ENCODE results near the gene PNMA8A. TPM values are rescaled to one million over a fixed set of nuclear protein-coding genes. Genes with fewer than 3 reads are reported as not detected.
"Not testable (repeated sequence)": the region's sequence is repeated elsewhere in the genome, so short reads cannot be mapped to it uniquely, and the experiment has no call there.

PNMA8A gene
- total RNA-seq, 1 experiment from 2014 or later = not detected

GRCh38 chr19:46470376-46470775 lies 987 bp downstream of the PNMA8A start:
- DNase-seq (ENCODE audit: low spot score) = no peak

GRCh38 chr19:46469541-46470185 lies 1.7 kb downstream of the PNMA8A start:
- no peak for DNase-seq (ENCODE audit: low spot score)

- DNase-seq (ENCODE audit: low spot score) = no peak
Measured at GRCh38 chr19:46466536-46467196, 4.7 kb downstream of the PNMA8A start.

GRCh38 chr19:46463516-46463915 lies 7.8 kb downstream of the PNMA8A start:
- no peak for DNase-seq (ENCODE audit: low spot score)

- DNase-seq (ENCODE audit: low spot score) = no peak
Measured at GRCh38 chr19:46461537-46461936, 9.8 kb downstream of the PNMA8A start.

GRCh38 chr19:46460981-46461380 lies 10.4 kb downstream of the PNMA8A start:
- DNase-seq (ENCODE audit: low spot score) = no peak

- no peak for DNase-seq (ENCODE audit: low spot score)
Measured at GRCh38 chr19:46460055-46460454, 11.3 kb downstream of the PNMA8A start.

GRCh38 chr19:46456930-46457329 lies 14.4 kb downstream of the PNMA8A start:
- no peak for DNase-seq (ENCODE audit: low spot score)

- DNase-seq (ENCODE audit: low spot score) = no peak
Measured at GRCh38 chr19:46454244-46454643, 17.1 kb downstream of the PNMA8A start.

- no peak for DNase-seq (ENCODE audit: low spot score)
Measured at GRCh38 chr19:46453661-46454060, 17.7 kb downstream of the PNMA8A start.

GRCh38 chr19:46452186-46452585 lies 19.2 kb downstream of the PNMA8A start:
- no peak for DNase-seq (ENCODE audit: low spot score)

- DNase-seq (ENCODE audit: low spot score) = no peak
Measured at GRCh38 chr19:46451352-46451751, 20.0 kb downstream of the PNMA8A start.

GRCh38 chr19:46450737-46451136 lies 20.6 kb downstream of the PNMA8A start:
- DNase-seq (ENCODE audit: low spot score) = no peak

GRCh38 chr19:46449228-46449627 lies 22.1 kb downstream of the PNMA8A start:
- no peak for DNase-seq (ENCODE audit: low spot score)

- DNase-seq (ENCODE audit: low spot score) = no peak
Measured at GRCh38 chr19:46448601-46449000, 22.8 kb downstream of the PNMA8A start.

GRCh38 chr19:46447824-46448223 lies 23.5 kb downstream of the PNMA8A start:
- no peak for DNase-seq (ENCODE audit: low spot score)

- no peak for DNase-seq (ENCODE audit: low spot score)
Measured at GRCh38 chr19:46447006-46447405, 24.4 kb downstream of the PNMA8A start.

GRCh38 chr19:46446021-46446420 lies 25.3 kb downstream of the PNMA8A start:
- DNase-seq (ENCODE audit: low spot score) = no peak

GRCh38 chr19:46442808-46443450 lies 28.4 kb downstream of the PNMA8A start:
- DNase-seq (ENCODE audit: low spot score) = no peak

- DNase-seq (ENCODE audit: low spot score) = no peak
Measured at GRCh38 chr19:46441866-46442265, 29.5 kb downstream of the PNMA8A start.

GRCh38 chr19:46435689-46436088 lies 35.7 kb downstream of the PNMA8A start:
- not testable (repeated sequence) for DNase-seq (ENCODE audit: low spot score)

- no peak for DNase-seq (ENCODE audit: low spot score)
Measured at GRCh38 chr19:46435009-46435408, 36.4 kb downstream of the PNMA8A start.

GRCh38 chr19:46433470-46433869 lies 37.9 kb downstream of the PNMA8A start:
- not testable (repeated sequence) for DNase-seq (ENCODE audit: low spot score)

Measured in HT-29 (cell line).